ENCODE data around the gene FMO1.
A peak's percentile ranks its signal among the peaks of the same experiment; 100 is the strongest.

Gene FMO1

GRCh38 chr1:171212607-171213351, 35.5 kb upstream of the FMO1 start:
- no peak overlapping the region for H3K27ac ChIP-seq
- TF ChIP-seq ZFX (IDR thresholded peaks at IDR 0.05; ENCODE audit: borderline replicate concordance) (no peak), CTCF (IDR thresholded peaks at IDR 0.05) (no peak)

- TF ChIP-seq ZFX (IDR thresholded peaks at IDR 0.05; ENCODE audit: borderline replicate concordance) (no peak), CTCF (IDR thresholded peaks at IDR 0.05) (peak; percentile 30; the same call in 1 of the 2 replicates)
- H3K27ac ChIP-seq, result no peak overlapping the region
Measured at GRCh38 chr1:171213559-171214454, 34.5 kb upstream of the FMO1 start.

- H3K27ac ChIP-seq, result peak overlapping the region; percentile 73
- TF ChIP-seq ZFX (IDR thresholded peaks at IDR 0.05; ENCODE audit: borderline replicate concordance) (no peak), CTCF (IDR thresholded peaks at IDR 0.05) (no peak)
Measured at GRCh38 chr1:171217658-171218443, 30.4 kb upstream of the FMO1 start.

DNA sequence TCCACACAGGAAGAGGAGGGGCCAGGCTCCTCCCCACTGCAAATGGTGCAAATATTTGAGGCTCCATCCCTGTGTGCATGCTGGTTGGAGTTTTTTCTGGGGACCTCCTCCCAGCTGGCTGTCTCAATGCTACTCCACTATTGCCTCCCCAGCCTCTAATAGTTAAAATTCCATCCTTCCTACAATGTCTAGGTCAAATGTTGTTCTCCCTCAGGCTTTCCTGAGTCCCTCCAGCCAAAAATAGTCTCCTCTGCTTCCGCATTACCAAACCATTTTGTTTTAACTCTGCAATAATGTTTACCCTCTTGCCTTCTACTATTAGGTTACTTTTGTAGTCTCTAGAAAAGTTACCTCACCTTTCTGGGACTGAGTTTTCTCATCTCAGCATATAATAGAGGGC, 29.6 kb upstream of the FMO1 start:
- H3K27ac ChIP-seq, result peak overlapping the region; percentile 73
- no peak for TF ChIP-seq CTCF (IDR thresholded peaks at IDR 0.05)
- TF ChIP-seq ZFX (IDR thresholded peaks at IDR 0.05; ENCODE audit: borderline replicate concordance), result no peak

DNA sequence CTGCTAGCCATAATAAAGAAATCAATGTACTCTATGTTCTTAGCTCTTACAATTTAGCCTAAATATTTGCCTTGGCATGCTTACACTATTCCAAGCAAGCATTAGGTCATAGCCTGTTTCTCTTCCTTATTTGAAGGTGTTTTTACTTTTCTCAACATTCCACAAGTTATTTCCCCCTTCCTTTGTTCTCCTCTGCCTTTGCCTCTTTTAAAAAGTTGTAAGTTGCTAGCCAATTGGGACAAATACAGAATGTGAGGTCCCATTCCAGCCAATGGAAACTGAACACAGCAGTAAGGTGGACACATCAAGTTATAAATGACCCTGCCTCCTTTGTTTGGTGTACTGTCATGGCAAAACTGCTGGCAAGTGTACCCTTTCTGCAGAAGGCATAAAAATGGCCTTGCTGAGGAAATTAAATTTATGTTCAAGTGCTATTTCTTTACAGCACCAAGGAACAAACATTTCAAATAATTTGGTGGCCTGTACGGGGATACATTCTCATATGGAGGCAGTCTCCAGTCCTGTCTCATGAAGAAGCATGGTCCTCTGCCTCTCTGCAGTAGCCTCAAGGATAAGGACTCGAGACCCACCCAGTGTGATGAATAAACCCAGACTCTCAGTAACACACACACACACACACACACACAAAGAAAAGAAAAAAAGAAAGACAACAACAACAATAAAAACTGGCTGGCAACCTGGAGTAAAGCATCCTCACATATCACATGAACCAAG, 28.8 kb upstream of the FMO1 start:
- TF ChIP-seq ZFX (IDR thresholded peaks at IDR 0.05; ENCODE audit: borderline replicate concordance), result no peak
- TF ChIP-seq CTCF (IDR thresholded peaks at IDR 0.05), result no peak
- peak overlapping the region; percentile 73 for H3K27ac ChIP-seq

- TF ChIP-seq CTCF (IDR thresholded peaks at IDR 0.05) (no peak), ZFX (IDR thresholded peaks at IDR 0.05; ENCODE audit: borderline replicate concordance) (no peak)
- H3K27ac ChIP-seq, result peak overlapping the region; percentile 73
Measured at GRCh38 chr1:171220081-171220420, 28.2 kb upstream of the FMO1 start.

Data from 22Rv1 (cell line).